ENCODE data around the gene CHN2.

CHN2 gene

DNA sequence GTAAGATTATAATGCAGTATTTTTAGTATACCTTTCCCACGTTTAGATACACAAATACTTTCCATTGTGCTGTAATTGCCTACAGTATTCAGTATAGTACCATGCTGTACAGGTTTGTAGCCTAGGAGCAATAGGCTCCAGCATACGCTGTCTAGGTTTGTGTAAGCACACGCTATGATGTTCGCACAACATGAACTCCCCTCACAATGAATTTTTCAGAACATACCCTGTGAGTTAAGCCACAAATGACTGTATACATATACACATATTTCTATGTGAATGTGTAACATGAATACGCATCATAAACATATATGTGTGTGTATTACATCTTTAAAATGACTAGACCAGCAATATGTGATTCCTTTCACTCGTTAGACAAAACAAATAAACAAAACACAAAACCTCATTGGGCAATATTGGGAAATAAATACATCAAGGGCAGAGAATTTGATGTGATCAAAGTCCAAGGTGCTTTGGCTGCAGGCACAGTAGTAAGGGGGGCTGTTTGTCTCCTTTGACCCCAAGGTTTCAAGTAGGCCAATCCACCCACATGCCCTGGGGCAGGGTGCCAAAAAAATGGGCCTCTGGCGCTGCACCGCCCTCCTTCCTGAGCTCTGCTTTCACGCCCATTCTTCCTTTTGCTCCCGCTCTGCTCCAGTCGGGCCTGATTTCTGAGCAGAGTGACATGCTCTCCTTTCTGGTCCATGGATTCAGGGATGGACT is 33.9 kb downstream of the CHN2 start:
- DNase-seq (ENCODE audit: low read depth in 2 of 2): no peak

GRCh38 chr7:29229066-29229465 is 34.5 kb downstream of the CHN2 start:
- DNase-seq (ENCODE audit: low read depth in 2 of 2): no peak

DNA sequence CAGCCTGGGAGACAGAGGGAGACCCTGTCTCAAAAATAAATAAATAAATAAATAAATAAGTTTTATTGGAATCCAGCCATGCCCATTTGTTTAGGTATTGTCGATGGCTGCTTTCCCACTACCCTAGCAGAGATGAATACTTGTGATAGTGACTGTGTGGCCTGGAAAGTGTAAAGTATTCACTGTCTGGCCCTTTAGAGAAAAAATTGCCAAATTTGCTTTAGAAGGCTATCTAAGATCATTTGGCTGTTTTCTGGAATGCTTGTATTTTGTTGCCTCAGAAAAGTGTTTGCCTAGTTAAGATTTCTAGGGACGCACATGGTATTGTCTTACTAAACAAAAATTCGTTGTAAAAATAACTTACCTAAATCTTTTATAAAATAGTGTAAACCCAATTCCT is 35.4 kb downstream of the CHN2 start:
- no peak for DNase-seq (ENCODE audit: low read depth in 2 of 2)

DNA sequence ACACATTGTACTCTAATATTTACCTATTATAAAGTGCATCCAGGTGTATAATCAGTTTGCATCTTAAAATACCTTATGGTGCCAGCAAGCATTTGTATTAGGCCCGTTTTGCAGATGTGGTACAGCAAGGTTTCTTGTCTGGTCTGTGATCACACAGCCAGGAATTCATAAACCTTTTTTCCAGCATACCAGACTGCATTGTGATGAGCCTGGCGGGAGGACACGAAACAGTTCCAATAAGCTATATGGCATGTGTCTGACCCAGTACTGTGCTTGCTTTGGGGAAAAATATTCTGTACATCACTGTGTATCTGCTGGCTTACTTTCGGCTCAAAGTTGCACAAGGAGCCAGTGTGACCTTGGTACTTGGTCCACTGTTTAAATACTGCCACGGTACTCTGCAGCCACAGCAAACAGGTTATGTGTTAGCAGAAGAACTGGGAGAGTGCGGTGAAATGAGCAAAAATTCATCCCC is 36.3 kb downstream of the CHN2 start:
- no peak for DNase-seq (ENCODE audit: low read depth in 2 of 2)

- no peak for DNase-seq (ENCODE audit: low read depth in 2 of 2)
Observed at GRCh38 chr7:29231671-29232232, 37.2 kb downstream of the CHN2 start.

DNA sequence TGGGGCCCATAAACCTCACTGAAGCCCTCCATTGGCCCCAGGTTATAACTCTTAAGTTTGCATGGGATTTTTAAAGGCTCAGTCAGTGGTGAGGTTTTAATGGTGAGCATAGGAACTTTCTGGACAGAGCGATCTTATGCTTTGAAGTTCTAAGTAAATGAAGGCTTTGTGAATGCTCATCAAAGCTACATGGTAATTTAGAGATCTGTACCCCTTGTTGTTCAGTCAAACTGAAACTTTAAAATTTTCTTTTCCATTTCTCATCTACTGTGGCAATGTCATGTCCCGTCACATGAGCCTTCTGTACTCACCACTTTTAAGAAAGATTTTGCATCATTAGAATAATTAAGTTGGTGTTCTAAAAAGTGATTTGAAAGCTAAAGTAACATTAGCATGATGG is 39.9 kb downstream of the CHN2 start:
- DNase-seq (ENCODE audit: low read depth in 2 of 2): no peak

DNA sequence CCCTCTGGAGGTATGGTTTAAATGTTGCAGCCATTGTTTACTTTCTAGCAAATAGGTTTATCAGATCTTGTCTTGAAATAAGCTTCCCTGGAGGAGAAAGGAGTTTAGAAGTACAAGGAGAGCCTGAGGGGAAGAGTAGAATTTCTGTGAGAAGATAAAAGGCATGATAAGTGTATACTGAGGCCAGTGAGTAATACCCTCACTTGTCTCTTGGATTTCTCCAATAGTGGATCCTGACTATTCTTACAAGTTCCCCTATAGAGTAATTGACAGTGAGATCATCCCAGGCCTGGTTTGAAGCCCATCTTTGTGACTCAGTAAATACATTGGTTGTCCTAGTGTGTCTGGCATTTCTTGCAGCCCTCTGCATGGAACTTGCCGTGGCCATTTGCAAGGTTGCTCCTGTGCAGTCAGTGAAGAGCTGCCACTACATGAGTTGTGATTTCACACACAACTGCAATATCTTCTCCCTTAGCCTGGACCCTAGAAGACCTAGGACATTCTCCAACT is 41.6 kb downstream of the CHN2 start:
- DNase-seq (ENCODE audit: low read depth in 2 of 2): no peak

GRCh38 chr7:29236649-29237048 is 42.1 kb downstream of the CHN2 start:
- DNase-seq (ENCODE audit: low read depth in 2 of 2): no peak

DNA sequence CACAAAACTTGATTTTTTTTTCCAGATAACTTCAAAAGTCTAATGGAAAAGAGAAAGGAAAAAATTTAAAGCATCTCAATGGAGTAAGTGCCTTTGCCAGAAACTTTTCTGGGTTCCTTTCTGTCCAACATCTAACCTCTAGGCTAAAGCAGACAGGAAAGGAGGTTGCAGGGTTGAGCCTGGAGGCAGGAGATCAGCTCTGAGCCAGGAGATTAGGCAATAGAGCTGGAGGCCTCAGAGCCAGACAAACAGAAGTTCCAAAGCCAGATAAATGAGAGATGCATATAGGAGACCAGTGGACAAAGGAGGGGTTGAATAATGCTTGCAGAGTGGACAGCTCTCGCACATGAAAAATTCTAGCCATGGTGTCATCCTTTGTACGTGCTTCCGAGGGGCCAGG is 42.9 kb downstream of the CHN2 start:
- no peak for DNase-seq (ENCODE audit: low read depth in 2 of 2)

DNA sequence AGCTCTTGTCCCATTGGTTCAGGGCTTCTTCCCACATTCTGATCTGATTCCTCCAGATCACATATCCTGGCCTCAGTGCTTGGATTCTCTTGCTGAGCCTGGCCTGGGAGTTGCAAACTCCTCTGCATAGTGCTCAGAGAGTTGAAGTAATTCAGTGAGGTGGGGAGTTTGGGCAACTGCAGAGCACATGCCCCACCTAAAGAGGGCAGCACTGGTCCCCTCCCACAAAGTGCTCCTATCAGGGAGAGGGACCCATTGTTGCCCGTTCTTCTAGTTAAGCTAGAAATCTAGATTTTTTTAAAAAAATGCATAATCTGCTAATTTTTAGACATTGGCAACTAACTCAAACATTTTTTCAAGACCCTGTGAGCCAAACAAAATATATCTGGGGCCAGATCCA is 45.1 kb downstream of the CHN2 start:
- DNase-seq (ENCODE audit: low read depth in 2 of 2): no peak

DNA sequence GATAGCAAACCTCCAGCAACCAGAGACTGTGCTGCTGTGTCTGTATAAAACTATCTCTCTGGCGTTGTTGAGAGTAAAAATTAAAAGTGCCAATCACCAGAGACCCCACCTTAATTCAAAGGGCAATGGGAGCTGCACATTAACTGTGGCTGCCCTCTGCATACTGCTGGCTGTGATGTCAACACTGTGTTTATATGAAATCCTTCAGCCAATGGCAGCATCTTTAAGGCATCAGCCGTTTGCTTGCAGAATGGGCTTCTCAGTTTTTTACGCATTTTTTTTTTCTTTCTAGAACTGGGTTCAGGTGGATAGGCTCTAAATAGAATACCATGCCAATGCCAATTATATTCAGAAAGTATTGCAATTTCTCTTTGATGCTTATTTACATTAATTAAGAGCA is 47.7 kb downstream of the CHN2 start:
- DNase-seq (ENCODE audit: low read depth in 2 of 2): no peak

DNA sequence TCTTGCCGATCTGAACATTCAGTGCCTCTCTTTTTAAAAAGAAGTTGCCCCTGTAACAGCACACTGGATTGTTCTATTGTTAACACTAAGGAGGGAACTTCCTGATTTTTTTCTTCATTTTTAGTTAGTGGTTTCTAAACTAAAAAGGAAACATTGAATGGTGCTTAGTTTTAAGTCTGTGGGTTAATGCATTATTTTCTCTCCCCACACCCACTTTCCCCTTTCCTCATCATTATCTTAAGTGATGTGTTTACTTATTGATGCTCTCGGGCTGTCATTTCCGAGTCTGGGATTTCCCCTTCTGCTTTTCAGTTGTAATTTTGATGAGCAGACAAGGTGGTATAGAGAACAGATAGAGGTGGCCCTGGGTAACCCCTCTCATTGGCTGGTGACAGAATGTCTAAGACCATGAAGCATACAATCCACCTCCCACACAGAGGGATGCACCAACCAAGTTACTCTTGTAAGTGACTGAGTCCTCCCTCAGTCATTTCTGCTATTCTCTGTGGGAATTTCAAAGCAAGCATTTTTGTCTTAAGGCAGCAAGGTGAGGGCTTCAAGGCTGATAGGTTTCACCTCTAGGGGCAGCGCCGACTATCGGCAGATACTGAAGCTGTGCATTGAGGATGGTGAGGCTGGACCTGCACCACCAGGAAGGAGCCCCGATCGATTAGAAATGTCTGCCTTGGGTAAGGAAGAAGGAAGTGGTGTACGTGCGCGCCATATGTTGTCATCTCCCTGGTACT is 49.5 kb downstream of the CHN2 start:
- peak; percentile 49 to 53 for DNase-seq (ENCODE audit: low read depth in 2 of 2)

GRCh38 chr7:29247224-29247962 is 52.8 kb downstream of the CHN2 start:
- no peak for DNase-seq (ENCODE audit: low read depth in 2 of 2)

DNA sequence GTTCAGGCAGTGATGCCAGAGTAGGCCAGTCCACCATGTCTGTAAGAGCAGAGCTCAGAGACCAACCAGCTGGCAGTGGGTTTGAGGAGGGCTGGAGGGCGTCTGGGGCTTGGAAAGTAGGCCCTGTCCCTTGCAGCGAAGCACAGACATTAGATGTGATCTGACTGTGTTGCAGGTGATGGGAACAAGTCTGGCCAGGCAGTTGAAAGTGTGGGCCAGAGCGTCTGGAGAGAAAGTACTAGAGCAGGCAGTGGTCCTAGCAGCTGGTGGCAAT is 53.3 kb downstream of the CHN2 start:
- DNase-seq (ENCODE audit: low read depth in 2 of 2): no peak

DNA sequence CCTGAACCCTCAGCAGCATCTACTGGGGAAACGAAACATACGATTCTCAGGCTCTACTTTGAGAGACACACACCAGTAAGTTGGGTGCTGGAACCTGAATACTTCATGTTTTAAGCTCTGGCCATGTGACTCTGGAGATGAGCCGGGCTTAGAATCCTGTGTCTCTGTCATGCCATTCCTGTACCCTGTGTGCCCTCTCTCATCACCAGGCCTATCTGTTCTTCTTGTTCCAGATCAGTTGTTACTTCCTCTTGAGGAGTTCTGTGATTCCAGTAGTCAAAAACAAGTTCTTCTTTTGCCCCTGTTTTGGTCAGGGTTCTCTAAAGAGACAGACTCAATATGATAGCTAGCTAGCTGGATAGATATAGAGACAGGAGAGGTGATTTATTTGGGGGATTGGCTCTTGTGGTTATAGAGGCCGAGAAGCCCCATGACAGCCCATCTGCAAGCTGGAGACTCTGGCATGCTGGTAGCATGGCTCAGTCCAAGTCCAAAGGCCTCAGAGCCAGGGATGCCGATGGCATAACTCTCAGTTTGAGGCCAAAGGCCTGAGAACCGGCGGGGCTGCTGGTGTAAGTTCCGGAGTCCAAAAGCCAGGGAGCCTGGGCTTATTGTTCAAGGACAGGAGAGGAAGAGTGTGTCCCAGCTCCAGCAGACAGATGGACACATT is 54.3 kb downstream of the CHN2 start:
- DNase-seq (ENCODE audit: low read depth in 2 of 2): no peak

DNA sequence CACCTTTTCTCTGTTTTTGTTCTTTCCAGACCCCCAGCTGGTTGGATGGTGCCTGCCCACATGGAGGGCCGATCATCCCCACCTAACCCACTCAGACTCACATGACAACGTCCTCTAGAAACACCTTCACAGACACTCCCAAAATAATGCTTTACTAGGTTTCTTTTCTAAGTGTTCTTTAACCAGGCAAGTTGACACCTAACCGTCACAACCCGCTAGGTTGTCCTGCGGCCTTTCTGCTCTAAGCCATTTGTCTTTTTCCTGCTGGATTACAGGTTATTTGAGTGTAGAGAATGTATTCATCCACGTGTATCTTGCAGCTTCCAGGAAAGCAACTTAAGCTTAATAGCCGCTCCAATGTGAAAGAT is 54.8 kb downstream of the CHN2 start:
- no peak for DNase-seq (ENCODE audit: low read depth in 2 of 2)

DNA sequence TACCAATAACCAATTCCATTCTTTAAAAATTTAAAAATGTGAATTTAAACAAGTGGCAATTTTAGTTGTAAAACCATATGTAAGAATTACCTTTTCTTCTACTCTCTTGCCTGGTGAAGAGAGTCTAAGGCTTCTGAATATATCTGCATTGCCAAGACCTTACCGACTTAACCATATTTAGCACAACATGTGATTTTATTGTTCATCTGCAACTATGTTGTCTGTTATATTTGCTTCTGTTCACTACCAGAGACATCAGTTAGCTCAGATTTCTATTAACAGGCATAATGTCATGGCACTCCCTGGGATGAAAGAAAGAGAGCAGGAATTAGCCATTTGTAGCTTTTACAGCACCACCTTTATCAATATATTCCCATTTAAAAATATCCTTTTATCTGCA is 55.3 kb downstream of the CHN2 start:
- no peak for DNase-seq (ENCODE audit: low read depth in 2 of 2)

GRCh38 chr7:29253225-29253624 is 58.6 kb downstream of the CHN2 start:
- no peak for DNase-seq (ENCODE audit: low read depth in 2 of 2)

DNA sequence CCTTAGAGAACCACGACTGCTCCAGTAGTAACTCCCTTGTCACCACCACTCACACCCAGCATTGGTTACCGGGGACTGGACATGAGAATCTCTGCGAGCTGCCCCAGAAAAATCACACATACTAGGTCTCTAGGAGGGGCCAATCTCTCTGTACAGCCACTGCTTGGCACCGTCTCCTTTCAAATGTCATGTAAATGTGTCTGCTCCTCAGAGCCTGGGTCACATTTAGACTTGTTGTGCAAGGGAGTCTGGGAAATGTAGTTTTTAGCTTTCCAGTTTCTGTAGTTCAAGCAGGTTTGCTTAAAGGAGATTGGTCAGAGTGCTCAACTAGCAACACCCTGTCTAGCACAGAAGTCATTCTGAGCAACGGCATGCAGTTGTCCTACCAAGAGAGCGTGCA is 60.0 kb downstream of the CHN2 start:
- no peak for DNase-seq (ENCODE audit: low read depth in 2 of 2)

- DNase-seq (ENCODE audit: low read depth in 2 of 2): no peak
Observed at GRCh38 chr7:29255199-29255878, 60.8 kb downstream of the CHN2 start.

DNA sequence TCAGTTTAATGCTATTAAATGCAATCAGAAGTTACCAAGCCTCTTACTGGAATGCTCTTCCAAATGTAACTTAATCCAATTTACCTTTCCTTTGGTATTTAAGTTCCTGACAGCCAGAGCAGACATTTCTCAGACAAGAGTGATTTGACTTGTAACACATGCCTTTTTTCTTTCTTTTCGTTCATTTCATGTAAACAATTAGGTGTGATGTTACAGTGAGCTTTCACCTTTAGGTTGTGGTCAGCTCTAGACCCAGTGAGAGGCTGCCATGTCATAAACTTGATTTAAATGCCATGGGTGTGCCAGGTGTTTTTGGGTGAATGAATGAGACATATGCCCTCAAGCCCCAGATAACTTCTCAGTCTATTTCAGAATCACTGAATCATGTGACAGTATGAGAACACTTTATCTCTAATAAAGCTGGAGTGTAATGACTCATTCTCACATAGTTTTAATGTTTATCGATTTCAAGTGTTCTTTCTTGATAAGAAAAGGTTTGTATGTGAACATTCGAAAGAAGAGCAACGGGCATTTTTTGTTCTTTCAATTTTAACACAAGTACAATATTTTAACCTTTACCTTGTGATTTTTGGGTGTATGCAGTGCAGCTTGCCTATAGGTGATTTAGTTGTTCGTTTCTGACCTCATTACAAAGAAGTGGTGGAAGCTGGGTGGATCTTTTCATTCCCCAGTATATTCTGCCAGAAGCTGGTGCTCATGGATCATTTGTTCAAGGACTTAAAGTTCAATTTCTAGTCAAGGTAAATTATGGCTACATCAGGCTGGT is 61.5 kb downstream of the CHN2 start:
- no peak for DNase-seq (ENCODE audit: low read depth in 2 of 2)

All from stimulated activated CD4-positive, alpha-beta T cell treated with anti-CD3 and anti-CD28 coated beads, Interleukin-15, amount 100 ng/mL, for 48 hours (primary cell).